SIG-M5 treated with dmso at 0.1 percent for 504 hours (cell line): Measurements from ENCODE around the gene NOX5.
"Not testable (repeated sequence)": the region's sequence is repeated elsewhere in the genome, so short reads cannot be mapped to it uniquely, and the experiment has no call there.

Experiments
- DNase-seq: peaks from one replicate; lab custom pipeline; 2025; ENCODE audit not compliant: unreplicated experiment; lab: John Stamatoyannopoulos, UW

Gene NOX5, protein sequence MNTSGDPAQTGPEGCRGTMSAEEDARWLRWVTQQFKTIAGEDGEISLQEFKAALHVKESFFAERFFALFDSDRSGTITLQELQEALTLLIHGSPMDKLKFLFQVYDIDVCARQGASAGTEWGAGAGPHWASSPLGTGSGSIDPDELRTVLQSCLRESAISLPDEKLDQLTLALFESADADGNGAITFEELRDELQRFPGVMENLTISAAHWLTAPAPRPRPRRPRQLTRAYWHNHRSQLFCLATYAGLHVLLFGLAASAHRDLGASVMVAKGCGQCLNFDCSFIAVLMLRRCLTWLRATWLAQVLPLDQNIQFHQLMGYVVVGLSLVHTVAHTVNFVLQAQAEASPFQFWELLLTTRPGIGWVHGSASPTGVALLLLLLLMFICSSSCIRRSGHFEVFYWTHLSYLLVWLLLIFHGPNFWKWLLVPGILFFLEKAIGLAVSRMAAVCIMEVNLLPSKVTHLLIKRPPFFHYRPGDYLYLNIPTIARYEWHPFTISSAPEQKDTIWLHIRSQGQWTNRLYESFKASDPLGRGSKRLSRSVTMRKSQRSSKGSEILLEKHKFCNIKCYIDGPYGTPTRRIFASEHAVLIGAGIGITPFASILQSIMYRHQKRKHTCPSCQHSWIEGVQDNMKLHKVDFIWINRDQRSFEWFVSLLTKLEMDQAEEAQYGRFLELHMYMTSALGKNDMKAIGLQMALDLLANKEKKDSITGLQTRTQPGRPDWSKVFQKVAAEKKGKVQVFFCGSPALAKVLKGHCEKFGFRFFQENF

DNA sequence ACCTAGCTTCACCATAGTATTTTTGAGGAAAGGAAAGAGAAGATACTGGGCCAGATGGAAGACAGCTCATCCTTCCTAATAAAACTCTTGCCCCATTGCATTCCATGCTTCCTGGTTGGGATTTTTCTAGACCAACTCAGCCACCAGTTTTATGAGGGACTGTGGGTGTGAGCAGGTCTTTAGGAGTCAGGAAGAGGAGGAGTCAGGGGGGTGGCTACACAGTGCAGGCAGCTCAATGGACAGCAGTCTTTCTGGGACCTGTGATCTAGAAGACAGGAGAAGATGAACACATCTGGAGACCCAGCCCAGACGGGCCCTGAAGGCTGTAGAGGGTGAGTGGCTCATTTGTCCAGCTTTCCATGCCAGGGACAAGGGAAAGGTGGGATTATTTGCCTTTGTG is at the start of gene NOX5:
Gene NOX5, plus strand, starts transcription at position 242 of the 400 bp plus-strand sequence. Its CDS starts 41 bp downstream, at position 283.
- no peak for DNase-seq

DNA sequence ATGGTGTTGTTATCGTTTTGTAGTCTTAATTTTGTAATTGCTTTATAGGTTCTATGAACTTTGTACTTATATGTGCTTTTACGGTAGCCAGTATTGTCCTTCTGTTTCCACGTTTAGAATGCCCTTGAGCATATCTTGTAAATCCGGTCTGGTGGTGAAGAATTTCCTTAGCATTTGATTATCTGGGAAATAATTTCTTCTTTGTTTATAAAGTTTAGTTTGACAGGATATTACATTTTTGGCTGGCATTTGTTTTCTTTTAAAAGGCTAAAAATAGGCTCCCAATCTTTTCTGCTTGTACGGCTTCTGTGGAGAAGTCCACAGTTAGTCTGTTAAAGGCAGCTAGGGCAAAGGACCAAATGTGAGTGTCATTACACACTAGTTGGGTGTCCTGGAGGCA is 47.5 kb upstream of the NOX5 start:
- DNase-seq = no peak

DNA sequence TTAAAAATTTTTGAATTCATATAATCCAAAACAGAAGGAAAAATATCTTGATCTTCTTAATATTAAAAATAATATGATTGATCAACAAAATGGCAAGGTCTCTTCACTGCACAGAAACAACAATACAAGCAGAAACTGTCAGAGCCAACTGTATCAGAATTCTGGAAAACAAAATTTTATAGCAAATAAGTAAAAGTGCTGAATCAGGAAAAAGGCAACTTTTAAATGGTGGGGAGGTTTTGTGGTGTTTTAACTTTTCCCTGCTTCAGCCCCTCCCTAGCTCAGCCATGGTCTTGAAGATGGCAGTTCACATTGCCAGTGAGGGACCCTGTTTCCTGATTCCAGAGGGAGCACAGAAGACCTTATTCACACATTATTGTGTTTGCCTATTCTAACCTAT is 46.5 kb upstream of the NOX5 start:
- DNase-seq = no peak

DNA sequence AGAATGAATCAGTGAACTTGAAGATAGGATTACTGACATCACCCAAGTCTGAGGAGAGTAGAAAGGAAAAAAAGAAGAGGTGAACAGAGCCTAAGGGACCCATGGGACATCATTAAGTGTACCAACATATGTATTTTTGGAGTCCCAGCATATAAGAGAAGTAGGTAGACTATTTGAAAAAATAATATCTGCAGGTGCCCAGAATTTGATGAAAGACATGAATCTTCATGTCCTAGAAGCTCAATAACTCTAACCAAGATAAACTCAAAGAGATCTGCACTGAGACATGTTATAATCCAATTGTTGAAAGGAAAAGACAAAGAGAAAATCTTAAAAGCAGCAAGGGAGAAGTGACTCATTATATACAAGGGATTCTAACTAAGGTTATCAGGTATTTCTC is 45.2 kb upstream of the NOX5 start:
- no peak for DNase-seq

DNA sequence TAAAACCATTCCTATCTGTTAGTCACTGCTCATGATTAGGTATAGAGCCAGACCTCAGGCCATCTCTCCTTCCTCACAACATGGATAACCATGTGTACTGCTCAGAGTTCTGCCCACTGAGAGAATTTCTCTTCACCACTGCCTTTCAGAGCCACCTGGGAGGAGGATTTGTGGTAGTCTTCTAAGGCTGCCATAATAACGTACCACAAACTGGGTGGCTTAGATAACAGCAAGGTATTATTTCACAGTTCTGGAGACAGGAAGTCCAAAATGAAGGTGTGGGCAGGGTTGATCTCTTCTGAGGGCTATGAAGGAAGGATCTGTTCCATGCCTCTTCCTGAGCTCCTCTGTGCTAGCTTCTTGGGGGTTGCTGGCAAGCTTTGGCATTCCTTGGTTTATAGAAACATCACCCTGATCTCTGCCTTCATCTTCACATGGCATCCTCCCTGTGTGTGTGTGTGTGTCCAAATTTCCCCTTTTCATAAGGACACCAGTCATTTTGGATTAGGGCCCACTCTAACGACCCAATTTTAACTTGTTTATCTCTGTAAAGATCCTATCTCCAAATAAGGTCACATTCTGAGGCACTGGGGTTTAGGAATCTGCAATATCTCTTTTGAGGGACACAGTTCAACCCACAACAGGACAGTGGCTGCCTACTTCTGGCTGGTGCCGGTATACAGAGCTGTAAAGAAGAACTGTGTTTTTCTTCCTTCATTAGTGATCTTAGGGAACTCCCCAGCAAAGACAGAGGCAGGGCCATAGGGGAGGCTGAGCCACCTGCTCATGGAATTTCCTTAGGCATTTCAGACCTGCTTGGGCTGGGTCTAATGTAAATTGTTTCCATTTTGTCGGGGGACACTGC is 42.1 kb upstream of the NOX5 start:
- DNase-seq = no peak

DNA sequence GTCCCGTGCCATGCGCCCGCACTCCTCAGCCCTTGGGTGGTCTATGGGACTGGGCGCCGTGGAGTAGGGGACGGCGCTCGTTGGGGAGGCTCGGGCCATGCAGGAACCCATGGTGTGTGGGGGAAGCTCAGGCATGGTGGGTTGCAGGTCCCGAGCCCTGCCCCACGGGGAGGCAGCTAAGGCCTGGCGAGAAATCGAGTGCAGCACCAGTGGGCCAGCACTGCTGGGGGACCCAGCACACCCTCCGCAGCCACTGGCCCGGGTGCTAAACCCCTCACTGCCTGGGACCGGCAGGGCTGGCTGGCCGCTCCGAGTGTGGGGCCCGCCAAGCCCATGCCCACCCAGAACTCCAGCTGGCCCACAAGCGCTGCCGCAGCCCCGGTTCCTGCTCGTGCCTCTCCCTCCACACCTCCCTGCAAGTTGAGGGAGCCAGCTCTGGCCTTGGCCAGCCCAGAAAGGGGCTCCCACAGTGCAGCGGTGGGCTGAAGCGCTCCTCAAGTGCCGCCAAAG is 38.8 kb upstream of the NOX5 start:
- not testable (repeated sequence) for DNase-seq

DNA sequence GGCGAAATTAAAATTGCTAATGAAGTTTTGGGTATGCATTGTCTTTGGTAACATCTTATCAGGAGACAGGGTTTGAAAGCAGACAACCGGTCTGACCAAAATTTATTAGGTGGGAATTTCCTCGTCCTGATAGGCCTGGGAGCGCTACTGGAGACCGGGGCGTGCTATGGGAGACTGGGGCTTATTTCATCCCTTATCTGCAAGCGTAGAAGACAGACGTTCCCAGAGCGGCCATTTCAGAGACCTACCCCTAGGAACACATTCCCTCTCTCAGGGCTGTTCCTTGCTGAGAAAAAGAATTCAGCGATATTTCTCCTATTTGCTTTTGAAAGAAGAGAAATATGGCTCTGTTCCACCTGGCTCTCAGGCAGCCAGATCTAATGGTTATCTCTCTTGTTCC is 37.1 kb upstream of the NOX5 start:
- DNase-seq = not testable (repeated sequence)

DNA sequence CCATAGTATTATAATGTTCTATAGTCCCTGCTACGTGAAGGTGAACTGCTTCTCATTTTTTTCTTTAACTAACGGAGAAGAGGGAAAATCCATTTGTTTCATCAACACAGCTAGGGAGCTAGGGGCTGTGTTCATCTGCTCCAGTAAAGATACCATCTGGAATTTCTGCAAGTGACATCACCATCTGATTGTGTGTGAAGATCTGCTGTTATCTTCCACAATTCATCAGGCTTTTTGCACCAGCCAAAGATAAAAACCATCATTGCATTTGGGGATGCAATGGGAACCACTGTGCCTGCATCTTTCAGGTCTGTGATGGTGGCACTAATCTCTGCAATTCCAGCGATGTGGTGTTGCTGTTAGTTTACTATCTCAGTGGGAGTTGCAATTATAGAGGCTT is 35.5 kb upstream of the NOX5 start:
- no peak for DNase-seq

DNA sequence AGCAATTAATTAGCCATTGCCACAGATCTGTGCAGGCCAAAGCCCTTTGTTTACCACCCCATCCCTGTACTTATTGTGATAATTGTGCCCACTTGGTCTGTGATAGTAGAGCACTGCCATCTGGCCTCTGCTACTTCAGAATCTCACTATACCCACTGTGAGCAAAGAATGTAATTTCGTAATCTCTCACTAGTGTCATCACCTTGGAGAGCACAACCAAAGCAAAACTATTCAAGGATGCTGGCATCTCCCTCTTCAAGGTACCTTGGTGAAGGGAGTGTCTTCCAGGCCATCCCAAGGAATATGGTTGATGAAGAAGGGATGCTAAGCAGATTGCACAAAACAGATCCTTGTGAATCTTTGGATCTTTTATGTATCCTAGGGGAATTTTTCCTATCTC is 34.7 kb upstream of the NOX5 start:
- no peak for DNase-seq

DNA sequence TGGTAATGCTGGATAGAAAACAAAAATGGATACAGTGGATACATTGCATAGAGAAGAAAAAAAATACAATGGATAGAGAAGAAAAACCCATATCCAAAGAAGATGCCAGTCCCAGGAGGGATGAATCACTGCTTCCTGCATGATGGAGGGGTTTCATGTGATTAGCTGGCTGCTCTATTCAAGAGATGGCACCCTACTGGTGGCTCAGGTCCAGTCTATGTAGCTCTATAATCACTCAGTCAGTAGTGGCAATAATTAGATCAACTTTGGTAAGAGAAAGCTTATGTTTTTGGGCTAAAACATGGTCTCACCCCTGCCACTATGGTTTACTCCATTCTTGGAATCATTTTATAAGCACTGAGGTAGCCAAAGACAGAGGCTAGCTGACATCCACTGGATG is 33.7 kb upstream of the NOX5 start:
- DNase-seq = no peak

DNA sequence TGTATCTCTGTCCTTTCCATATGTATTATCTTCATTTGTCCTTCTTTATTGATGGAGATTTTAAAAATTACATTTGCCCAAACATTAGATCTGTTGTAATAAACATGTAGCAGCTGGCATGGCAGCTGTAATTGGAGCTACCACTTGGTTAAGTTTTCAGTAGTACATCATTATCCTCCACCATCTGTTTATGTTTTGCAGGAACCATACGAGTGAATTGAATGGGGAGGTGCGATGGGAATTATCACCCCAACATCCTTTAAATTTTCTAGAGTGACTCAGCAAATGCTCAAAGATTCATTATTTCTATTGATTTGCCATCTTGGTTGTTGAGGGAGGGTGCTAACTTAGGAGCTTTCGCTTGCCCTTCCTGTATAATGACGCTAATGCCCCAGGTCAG is 32.6 kb upstream of the NOX5 start:
- no peak for DNase-seq

DNA sequence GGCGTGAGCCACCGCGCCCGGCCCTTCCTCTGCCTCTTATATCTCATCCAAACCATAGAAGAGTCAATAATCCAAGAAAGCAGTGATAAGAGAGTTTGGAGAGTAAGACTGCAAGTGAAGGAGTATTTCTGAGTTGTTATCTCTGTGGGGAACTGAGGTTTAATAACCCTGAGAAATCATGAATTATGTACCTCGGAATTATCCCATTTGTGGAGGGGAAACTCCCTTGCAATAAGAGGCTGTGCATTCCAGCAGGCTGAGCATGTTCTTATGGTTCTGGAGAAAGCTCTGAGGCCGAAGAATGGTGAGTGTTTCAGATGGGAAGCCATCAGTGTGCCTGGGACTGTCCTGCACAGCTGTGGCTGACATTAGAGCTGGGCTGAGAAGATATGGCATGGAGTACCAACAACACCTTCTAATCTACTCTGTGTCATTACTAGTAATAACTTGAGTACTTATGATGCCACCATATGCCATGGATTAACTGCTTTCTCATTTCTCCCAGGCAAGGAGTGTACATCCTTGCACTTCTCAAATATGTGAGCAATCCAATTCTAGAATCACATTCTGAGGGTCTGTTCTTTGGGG is 31.4 kb upstream of the NOX5 start:
- no peak for DNase-seq

DNA sequence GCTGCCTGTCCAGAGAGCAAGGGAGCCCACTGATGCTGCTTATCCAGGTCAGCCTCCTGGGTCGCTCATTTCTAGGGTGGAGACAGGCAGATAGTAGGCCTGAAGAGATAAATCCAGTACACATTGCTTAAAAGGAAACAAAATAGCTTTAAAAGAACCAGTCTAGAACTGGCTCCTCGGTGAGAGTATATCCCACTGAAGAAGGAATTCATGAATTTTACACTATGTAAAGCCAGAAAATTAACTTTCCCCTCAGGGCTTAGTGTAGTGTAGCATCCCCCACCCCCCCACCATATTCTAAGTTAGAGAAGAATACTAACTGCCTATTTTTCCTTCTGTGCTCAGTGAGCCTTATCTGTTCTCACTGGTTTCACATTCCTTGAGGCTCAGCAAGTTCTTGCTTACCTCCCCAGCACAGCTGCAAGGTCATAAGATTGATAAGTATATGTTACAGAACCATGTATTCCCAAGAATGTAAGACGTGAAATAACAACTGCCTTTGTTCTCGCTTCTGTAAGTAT is 30.5 kb upstream of the NOX5 start:
- DNase-seq = no peak

DNA sequence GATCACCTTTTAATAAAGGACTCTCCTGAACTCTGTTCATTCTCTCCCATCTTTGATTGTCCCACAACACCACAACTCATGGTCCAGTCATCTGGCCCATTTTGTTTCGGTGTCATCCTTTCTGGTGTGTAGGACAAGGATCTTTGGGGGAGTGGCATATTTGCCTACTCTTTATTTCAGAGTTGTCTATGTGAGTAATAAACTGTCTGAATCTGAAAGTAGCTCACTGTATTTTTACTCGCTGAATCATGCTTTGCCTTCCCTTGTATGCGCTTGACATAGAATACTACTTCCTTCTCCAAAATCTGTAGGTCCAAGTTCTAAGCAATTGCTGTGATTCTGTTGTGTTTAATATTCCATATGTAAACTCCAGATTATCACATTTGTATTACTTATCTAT is 29.9 kb upstream of the NOX5 start:
- DNase-seq = no peak

DNA sequence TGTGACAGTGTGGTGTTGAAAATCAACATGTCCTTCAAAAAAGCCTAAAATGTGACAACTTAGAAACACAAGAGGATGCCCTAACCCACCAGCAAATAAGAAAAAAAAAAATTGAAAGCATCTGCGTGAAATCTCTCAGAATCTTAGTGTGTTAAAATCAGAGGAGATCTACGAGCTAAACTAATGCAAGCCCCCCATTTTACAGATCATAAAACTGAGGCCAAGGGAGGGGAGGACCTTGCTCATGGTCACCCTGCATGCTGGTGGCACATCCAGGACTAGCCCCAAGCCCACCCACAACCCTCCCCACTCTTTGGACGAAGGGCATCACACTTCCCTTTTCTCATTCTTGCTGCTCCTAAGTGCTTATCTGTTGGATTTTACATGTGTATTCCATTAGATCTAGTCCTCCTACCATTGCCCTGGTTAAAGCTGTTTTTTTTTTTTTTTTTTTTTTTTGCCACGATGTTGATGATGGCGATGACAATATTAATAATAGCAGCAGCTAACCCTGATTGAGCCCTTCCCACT is 29.1 kb upstream of the NOX5 start:
- DNase-seq = no peak

DNA sequence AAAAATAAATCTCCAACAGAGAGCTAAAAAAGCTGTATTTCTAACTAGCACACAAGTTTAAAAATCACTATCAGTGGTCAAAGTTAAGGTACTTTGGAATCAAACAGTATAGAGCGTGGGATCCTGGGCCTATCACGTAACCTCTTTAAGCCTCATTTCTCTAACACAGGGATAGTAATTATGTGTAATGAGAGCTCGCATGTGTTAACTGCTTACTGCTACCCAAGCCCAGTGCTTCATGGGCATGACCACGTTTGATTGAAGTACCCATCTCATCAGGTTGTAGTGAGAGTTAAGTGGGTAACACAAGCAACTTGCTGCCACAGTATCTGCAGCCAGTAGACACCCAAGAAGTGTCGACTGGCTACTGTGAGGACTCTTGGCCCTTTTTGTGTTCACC is 28.2 kb upstream of the NOX5 start:
- DNase-seq = no peak

DNA sequence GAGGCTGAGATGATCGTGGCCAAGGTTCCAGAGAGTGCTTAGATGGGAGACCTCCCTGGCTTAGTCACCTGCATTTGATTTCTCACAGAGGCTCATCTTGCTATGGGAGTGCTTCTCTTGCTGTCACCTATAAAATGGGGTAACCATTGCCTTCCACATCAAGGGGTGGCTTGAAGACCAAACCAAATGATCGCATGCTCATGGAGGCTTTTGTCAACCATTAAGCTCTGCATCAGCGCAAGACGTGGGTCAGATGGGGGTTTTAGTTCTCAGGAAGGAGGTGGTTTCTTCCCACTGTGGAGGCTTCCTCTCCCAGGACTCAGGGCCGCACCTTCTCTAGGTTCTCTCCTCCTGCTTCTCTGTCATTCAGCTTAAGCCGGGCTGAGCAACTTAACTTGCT is 27.4 kb upstream of the NOX5 start:
- DNase-seq = no peak

DNA sequence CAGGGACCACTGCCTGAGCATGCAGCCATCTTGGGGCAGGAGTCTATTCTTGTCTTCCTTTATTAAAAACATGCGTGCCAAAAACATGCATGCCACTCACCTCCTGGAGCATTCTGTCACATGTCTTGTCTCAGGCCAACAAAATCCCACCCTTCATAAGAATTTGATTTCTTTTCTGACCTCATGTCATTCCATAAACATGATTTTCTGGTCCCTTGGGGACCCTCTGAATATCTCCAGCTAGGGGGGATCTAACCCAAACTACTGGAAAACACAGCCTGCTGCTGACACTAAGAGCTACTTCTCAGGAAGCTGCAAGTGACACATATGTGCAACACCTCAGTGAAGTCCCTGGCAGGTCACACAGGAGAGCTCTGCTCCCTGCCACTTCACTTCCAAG is 26.8 kb upstream of the NOX5 start:
- no peak for DNase-seq

DNA sequence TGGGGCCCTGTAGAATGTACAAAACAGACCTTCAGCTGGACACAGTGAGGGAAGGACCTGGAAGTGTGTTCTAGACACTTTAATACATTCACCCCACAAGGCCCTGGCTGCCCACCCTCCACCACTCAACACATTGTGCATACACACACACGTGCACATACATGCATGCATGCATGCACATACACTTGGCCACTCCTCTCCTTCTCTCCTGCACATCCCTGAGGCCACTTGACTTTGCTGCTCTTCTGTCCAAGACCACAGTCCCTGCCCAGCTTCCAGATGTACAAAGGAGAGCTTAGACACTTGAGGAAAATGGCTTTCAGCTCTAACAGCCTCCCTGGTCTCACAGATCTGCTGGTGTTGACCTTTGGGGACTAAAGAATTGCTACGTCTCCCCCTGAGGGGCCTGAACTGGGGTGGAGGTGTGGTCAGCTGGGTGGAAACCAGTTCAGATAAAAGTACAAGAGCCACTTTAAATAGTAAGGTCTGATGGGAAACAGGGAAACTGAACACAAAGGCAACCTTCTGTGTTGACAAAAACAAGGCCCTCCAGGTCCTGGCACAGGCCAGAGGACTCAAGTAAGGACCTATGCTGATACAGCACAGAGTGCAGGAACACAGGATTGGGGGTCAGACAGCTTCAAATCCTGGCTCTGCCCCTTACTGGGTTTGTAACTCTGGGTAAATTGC is 24.8 kb upstream of the NOX5 start:
- no peak for DNase-seq
